SU-DHL-6 (cell line): ENCODE results near the gene PDE4D.

Experiments used
- H2AFZ ChIP-seq: fragments of 200-600 bp; sonication (generic); 2 replicates; pipeline ENCODE4 v1.6.1; 2014; ENCODE audit warnings: low read depth, mild to moderate bottlenecking, moderate library complexity, mixed read lengths, antibody characterized with exemption, low read length; ENCODE audit not compliant: severe bottlenecking
- H3F3A ChIP-seq: fragments of 200-600 bp; shearing (Covaris generic); 2 replicates; pipeline ENCODE4 v1.6.0; 2016; ENCODE audit warnings: antibody characterized with exemption, mild to moderate bottlenecking; ENCODE audit not compliant: insufficient read depth
- H3K27ac ChIP-seq: fragments of 200-600 bp; sonication (generic); 2 replicates; pipeline ENCODE4 v1.5.1; 2016; ENCODE audit warnings: low read depth, mild to moderate bottlenecking, low read length, moderate library complexity, mixed read lengths
- H3K27me3 ChIP-seq: fragments of 200-600 bp; sonication (generic), shearing (Covaris generic); 2 replicates; pipeline ENCODE4 v1.6.0; 2014; ENCODE audit warnings: mild to moderate bottlenecking, low read length
- H3K36me3 ChIP-seq: fragments of 200-600 bp; sonication (generic); 2 replicates; pipeline ENCODE4 v1.6.1; 2014; ENCODE audit warnings: mild to moderate bottlenecking, low read length, mixed read lengths
- H3K4me2 ChIP-seq: fragments of 300-600, 200-600 bp; shearing (Covaris generic), sonication (generic); 2 replicates; pipeline ENCODE4 v1.6.0; 2014; ENCODE audit warnings: low read length, low read depth, mild to moderate bottlenecking; ENCODE audit not compliant: poor library complexity, severe bottlenecking
- H3K4me3 ChIP-seq: fragments of 200-600 bp; sonication (generic); 2 replicates; pipeline ENCODE4 v1.5.1; 2014; ENCODE audit warnings: antibody characterized with exemption, low read length, mild to moderate bottlenecking, mixed read lengths; ENCODE audit not compliant: insufficient read depth, poor library complexity, severe bottlenecking
- H3K79me2 ChIP-seq: fragments of 200-600 bp; sonication (generic); 2 replicates; pipeline ENCODE4 v1.6.1; 2014; ENCODE audit warnings: mild to moderate bottlenecking, low read length, moderate library complexity; ENCODE audit not compliant: insufficient read depth
- H3K9ac ChIP-seq: fragments of 200-600 bp; sonication (generic); 2 replicates; pipeline ENCODE4 v1.7.0; 2014; ENCODE audit warnings: mild to moderate bottlenecking, low read length
- H3K9me2 ChIP-seq: fragments of 200-600 bp; sonication (generic); replicated peaks from 2 replicates; pipeline ENCODE4 v1.6.1; 2014; ENCODE audit warnings: low read length; ENCODE audit not compliant: insufficient read depth
- H3K9me3 ChIP-seq: fragments of 200-600 bp; sonication (generic); 2 replicates; pipeline ENCODE4 v1.6.1; 2014; ENCODE audit warnings: low read length, mixed read lengths; ENCODE audit not compliant: insufficient read depth
- H4K20me1 ChIP-seq: fragments of 200-600 bp; sonication (generic); 2 replicates; pipeline ENCODE4 v1.6.1; 2014; ENCODE audit warnings: low read depth, mild to moderate bottlenecking, antibody characterized with exemption, low read length, moderate library complexity, mixed read lengths
- CTCF ChIP-seq: fragments of 200-600 bp; sonication (generic); IDR thresholded peaks from one replicate; pipeline ENCODE4 v1.5.1; 2017; ENCODE audit warnings: antibody characterized with exemption, mild to moderate bottlenecking, low read length, moderate library complexity; ENCODE audit not compliant: insufficient read depth, poor library complexity, severe bottlenecking
- EZH2phosphoT487 ChIP-seq: fragments of 200-600 bp; sonication (generic), shearing (Covaris generic); conservative IDR thresholded peaks from 2 replicates; pipeline ENCODE4 v1.6.1; 2018; ENCODE audit warnings: mild to moderate bottlenecking, antibody characterized with exemption, low read length, moderate library complexity, mixed read lengths

PDE4D gene

DNA sequence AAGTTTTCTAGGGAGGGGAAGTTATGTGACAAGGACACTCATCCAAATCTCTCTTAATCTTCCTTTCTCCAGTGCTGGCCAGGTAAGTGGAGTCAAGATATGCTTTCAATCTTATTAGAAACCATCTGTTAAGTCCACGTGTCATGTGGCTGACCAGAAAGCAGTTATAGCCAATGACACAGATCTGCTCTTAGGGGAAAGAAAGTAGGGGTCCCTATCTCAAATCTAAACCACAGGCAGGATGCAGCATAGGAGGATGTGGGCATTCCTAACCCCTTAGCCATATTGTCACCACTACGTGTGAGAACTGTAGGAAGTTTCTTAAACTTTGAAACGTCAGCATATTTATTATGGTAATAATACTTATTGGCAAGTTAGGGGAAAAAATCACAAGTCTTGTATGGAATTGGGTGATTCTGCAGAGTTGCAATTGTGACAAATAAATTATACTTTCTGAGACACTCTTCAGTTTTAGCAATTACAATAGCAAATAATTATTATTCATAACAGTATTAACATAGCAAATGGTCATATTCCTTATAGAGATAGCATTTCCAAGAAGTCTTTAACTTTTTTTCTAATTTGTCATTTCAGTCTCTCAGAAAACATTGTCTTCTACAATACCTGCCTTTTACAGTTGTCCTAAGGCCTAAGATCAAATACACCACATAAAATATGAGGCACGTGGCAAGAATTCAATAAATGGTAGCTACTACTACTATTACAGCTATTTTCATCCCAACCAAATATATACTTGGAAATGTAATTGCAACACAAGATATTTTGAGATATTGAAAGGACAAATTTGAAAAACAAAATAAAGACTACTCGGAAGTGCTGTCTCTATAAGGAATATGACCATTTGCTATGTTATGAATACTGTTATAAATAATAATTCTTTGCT is 236.9 kb downstream of the PDE4D start:
- Histone ChIP-seq H3K4me3 (no peak overlapping the region), H3K4me2 (no peak overlapping the region), H3K9ac (no peak overlapping the region), H3K36me3 (no peaks in the 10 kb centered on the region), H2AFZ (no peak overlapping the region), H3K79me2 (no peaks in the 10 kb centered on the region), H3K9me2 (no peaks in the 10 kb centered on the region), H3K9me3 (no peaks in the 10 kb centered on the region), H4K20me1 (no peaks in the 10 kb centered on the region), H3K27ac (no peak overlapping the region), H3K27me3 (no peaks in the 10 kb centered on the region), H3F3A (no peaks in the 10 kb centered on the region)
- no peak for TF ChIP-seq CTCF
- TF ChIP-seq EZH2phosphoT487, result no peak

DNA sequence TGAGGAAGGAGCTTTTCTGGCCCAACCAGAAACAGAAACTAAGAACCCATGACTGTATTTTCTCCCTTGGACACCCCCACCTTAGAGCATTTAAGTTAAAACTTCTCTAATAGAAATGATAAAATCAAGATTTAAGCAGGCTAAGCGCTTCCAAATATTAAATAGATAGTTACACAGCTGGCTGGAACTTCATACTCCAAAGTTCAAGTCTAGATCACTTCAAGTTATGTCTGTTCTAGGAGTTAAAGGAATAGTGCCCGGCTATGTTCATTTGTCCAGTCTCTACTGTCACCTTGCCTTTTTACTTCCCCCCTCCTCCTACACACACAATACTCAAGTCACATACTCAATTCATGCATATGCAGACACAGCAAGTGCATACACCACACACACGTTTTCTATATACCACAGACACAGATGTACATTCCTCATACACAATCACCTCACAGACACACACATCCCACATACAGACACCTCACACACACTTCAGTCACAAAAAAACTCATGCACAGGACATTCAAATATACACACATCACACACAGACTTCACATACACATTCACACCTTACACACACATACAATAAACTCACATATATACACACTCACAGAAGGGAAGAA is 237.7 kb downstream of the PDE4D start:
- H3K4me2 ChIP-seq, result no peak overlapping the region

DNA sequence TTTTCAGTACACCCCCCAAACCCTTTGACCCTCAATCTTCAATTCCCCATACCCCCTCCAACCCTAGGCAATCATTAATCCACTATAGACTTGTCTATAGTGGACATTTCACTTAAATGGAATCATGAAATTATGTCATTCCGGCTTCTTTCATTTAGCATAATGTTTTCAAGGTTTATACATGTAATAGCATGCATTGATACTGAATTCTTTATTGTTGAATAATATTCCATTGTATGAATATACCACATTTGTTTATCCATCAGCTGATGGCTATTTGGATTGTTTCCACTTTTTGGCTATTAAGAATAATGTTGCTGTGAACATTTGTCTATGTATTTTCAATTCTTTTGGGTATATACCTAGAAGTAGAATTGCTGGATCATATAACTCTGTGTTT is 238.8 kb downstream of the PDE4D start:
- Histone ChIP-seq H3K9ac (no peak overlapping the region), H3K4me3 (no peak overlapping the region), H3K79me2 (no peaks in the 10 kb centered on the region), H3K27me3 (no peaks in the 10 kb centered on the region), H2AFZ (no peak overlapping the region), H3K4me2 (no peak overlapping the region), H3K27ac (no peak overlapping the region), H3K36me3 (no peaks in the 10 kb centered on the region), H3K9me3 (no peaks in the 10 kb centered on the region), H3F3A (no peaks in the 10 kb centered on the region), H3K9me2 (no peaks in the 10 kb centered on the region), H4K20me1 (no peaks in the 10 kb centered on the region)
- TF ChIP-seq EZH2phosphoT487 (no peak), CTCF (no peak)

More for the DNA sequence above, 237.7 kb downstream of the PDE4D start:
- Histone ChIP-seq H2AFZ (no peak overlapping the region), H4K20me1 (no peaks in the 10 kb centered on the region), H3K79me2 (no peaks in the 10 kb centered on the region), H3K27me3 (no peaks in the 10 kb centered on the region), H3F3A (no peaks in the 10 kb centered on the region), H3K9me2 (no peaks in the 10 kb centered on the region), H3K36me3 (no peaks in the 10 kb centered on the region), H3K4me3 (no peak overlapping the region), H3K27ac (no peak overlapping the region), H3K9ac (no peak overlapping the region), H3K9me3 (no peaks in the 10 kb centered on the region)
- no peak for TF ChIP-seq EZH2phosphoT487
- no peak for TF ChIP-seq CTCF
